Effector CD4-positive, alpha-beta T cell (primary cell): ENCODE data around the gene SLC49A3.

ENCODE experiments used
- DNase-seq: peaks from one replicate; pipeline ENCODE4 v3.0.0-alpha.2; 2020

Gene SLC49A3

GRCh38 chr4:664713-665231 lies 24.2 kb downstream of the SLC49A3 start:
- DNase-seq, result no peak

- peak; percentile 65 for DNase-seq
Observed at GRCh38 chr4:663438-664428, 25.2 kb downstream of the SLC49A3 start.

- DNase-seq, result no peak
Observed at GRCh38 chr4:663046-663437, 25.9 kb downstream of the SLC49A3 start.

- DNase-seq, result no peak
Observed at GRCh38 chr4:661881-662761, 26.8 kb downstream of the SLC49A3 start.

GRCh38 chr4:661231-661630 lies 27.7 kb downstream of the SLC49A3 start:
- DNase-seq, result no peak

GRCh38 chr4:660401-660800 lies 28.6 kb downstream of the SLC49A3 start:
- no peak for DNase-seq

- DNase-seq, result no peak
Observed at GRCh38 chr4:659851-660250, 29.1 kb downstream of the SLC49A3 start.

GRCh38 chr4:658681-659667 lies 30.0 kb downstream of the SLC49A3 start:
- DNase-seq, result no peak

- DNase-seq, result no peak
Observed at GRCh38 chr4:657834-658667, 30.9 kb downstream of the SLC49A3 start.

- DNase-seq, result no peak
Observed at GRCh38 chr4:657338-657833, 31.6 kb downstream of the SLC49A3 start.

GRCh38 chr4:656436-657337 lies 32.3 kb downstream of the SLC49A3 start:
- no peak for DNase-seq

- DNase-seq, result no peak
Observed at GRCh38 chr4:655464-656151, 33.3 kb downstream of the SLC49A3 start.

GRCh38 chr4:654871-655463 lies 34.0 kb downstream of the SLC49A3 start:
- DNase-seq, result no peak

- DNase-seq, result no peak
Observed at GRCh38 chr4:654503-654845, 34.5 kb downstream of the SLC49A3 start.

GRCh38 chr4:653831-654502 lies 35.0 kb downstream of the SLC49A3 start:
- DNase-seq, result no peak

GRCh38 chr4:653080-653821 lies 35.7 kb downstream of the SLC49A3 start:
- DNase-seq, result no peak

GRCh38 chr4:651884-652642 lies 36.9 kb downstream of the SLC49A3 start:
- DNase-seq, result no peak
